Dendritic cell treated with granulocyte-macrophage colony-stimulating factor and Interleukin-4, amounts not matched to agents 40 ng/mL and 50 ng/mL, for 4 days (primary cell): ENCODE data around the gene DLGAP4.

Source experiments
- H3K27ac Mint-ChIP-seq: one replicate; pipeline ENCODE4 v1.8.0; 2022; ENCODE audit warnings: mild to moderate bottlenecking, mixed read lengths
- H3K27me3 Mint-ChIP-seq: one replicate; pipeline ENCODE4 v1.8.0; 2022; ENCODE audit warnings: mild to moderate bottlenecking, mixed read lengths
- H3K36me3 Mint-ChIP-seq: one replicate; pipeline ENCODE4 v1.8.0; 2022; ENCODE audit warnings: low read depth, mixed read lengths
- H3K4me1 Mint-ChIP-seq: one replicate; pipeline ENCODE4 v1.8.0; 2022; ENCODE audit warnings: low read depth, mixed read lengths
- H3K4me3 Mint-ChIP-seq: one replicate; pipeline ENCODE4 v1.8.0; 2022; ENCODE audit warnings: mild to moderate bottlenecking, moderate library complexity, mixed read lengths
- H3K9me3 Mint-ChIP-seq: one replicate; pipeline ENCODE4 v1.8.0; 2022; ENCODE audit warnings: mixed read lengths
- intact Hi-C: fragments of 100-400 bp; cut with micrococcal nuclease; formaldehyde crosslinking; loops from one replicate; pipeline ENCODE4 v1.15.0; 2022

DLGAP4 gene

DNA sequence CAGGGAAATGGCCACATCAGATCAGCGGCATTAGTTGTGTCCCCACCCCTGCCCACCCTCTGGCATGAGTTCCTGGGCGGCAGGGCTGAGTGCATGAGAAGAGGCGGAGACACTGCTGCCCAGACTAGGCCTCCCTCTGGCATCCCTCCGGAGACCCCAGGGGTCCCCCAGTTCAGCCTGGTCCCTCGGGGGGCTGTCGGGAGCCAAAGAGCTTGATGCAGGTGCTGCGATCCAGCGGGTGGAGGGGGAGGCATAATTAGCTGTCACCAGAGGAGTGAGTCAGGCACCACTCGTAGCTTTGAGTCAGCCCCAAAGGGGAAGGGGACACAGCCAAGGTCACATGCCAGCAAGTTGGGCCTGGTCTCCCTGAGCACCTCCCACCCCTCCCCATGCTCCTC, 34.5 kb downstream of the DLGAP4 start:
- H3K36me3 Mint-ChIP-seq: no peaks in the 10 kb centered on the region
- intact Hi-C loops: no loop called here
- no peak overlapping the region for H3K4me3 Mint-ChIP-seq
- no peaks in the 10 kb centered on the region for H3K4me1 Mint-ChIP-seq
- H3K27ac Mint-ChIP-seq: no peak overlapping the region
- H3K9me3 Mint-ChIP-seq: no peaks in the 10 kb centered on the region
- H3K27me3 Mint-ChIP-seq: peaks cover 15% of the 10 kb centered on the region

DNA sequence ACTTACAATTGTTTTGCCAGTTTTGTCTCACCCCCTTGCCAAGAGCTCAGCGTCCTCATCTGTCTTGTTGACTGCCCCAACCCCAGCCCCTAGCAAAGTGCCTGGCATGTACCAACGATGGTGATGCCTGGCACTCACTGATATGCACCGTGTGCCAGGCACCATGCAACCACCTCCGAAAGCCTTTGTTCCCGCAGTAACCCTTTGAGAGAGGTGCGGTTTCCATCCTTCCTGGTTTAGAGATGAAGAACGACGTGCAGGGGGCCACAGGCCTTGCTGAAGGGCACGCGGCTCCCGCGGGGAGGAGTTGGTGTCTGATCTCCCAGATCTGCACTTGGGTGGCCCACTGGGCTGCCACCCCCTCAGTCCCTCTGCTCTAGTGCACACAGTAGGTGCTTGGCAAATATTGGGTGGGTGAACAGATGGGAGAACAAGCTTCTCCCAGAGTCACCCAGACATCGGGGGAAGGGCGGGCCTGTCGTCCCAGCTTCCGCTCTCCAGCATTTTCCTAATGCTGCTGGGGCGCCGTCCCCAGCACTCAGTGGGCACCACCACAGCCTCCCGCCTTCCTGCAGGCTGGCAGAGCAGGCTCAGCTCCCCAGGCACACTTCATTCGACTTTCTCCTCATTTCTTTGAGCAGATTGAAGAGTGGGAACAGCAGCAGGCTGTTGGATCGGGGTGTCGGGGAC, 35.3 kb downstream of the DLGAP4 start:
- Mint-ChIP-seq H3K27ac (no peak overlapping the region), H3K36me3 (no peaks in the 10 kb centered on the region), H3K9me3 (no peaks in the 10 kb centered on the region), H3K4me3 (no peak overlapping the region), H3K27me3 (peaks cover 12% of the 10 kb centered on the region), H3K4me1 (no peaks in the 10 kb centered on the region)
- intact Hi-C loops: no loop called here

DNA sequence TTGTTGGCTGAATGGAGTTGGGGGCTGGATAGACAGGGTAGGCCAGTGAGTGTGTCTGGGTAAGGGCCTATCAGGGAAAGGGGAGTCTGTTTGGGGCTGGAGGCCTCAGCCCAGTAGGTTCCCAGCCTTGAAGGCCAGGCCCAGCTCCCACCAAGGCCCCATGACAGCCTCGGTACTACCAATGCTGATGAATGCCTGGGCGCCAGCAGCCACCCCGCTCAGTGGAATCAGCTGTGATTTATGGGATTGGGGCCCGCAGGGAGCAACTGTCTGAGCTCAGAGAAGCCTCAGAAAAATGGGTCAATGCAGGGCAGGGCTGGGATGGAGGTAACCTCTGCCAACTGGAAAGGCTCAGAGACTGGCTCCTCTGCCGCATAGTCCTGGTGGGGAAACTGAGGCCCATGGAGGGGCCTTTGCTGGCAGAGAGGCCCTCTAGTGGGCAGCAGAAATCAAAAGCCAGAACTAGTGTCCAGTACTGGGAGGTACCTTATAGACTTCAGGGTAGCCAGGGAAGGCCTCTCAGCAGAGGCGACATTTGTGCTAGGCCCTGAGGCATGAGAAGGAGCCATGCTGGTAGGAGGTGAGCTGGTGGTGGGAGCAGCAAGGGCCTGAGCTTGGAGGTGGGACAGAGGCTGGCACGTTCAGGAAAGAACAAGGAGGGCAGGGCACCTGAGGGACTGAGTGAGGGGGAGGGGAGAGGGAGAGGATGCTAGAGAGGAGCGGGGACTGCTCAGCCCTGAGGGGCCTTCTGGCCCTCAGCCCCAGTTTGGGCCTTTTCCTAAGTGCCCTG, 36.4 kb downstream of the DLGAP4 start:
- intact Hi-C loops: no loop called here
- H3K27ac Mint-ChIP-seq: no peak overlapping the region
- peaks cover 12% of the 10 kb centered on the region for H3K27me3 Mint-ChIP-seq
- H3K9me3 Mint-ChIP-seq: no peaks in the 10 kb centered on the region
- H3K36me3 Mint-ChIP-seq: no peaks in the 10 kb centered on the region
- no peaks in the 10 kb centered on the region for H3K4me1 Mint-ChIP-seq
- no peak overlapping the region for H3K4me3 Mint-ChIP-seq

DNA sequence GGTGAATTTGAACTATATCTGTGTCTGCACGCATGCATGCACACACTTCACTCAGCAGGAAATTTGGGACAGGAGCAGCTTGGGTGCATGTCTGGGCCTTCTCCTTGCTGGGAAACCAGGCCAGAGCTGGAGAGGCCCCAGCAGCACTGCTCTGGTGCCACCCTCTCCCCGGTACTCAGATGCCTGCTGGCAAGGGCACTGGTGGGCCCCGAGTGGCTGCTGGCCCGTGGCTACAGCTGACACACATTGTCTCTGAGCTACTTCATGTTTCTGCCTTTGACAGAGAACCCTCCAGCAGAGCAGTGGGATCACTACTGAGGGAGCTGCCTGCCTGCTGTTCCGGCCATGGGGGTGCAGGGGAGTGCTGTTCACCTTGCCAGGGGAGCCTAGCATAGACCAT, 37.5 kb downstream of the DLGAP4 start:
- Mint-ChIP-seq H3K4me3 (no peak overlapping the region), H3K9me3 (no peaks in the 10 kb centered on the region), H3K27me3 (peaks cover 11% of the 10 kb centered on the region), H3K36me3 (no peaks in the 10 kb centered on the region), H3K4me1 (no peaks in the 10 kb centered on the region), H3K27ac (no peak overlapping the region)
- intact Hi-C loops: no loop called here

DNA sequence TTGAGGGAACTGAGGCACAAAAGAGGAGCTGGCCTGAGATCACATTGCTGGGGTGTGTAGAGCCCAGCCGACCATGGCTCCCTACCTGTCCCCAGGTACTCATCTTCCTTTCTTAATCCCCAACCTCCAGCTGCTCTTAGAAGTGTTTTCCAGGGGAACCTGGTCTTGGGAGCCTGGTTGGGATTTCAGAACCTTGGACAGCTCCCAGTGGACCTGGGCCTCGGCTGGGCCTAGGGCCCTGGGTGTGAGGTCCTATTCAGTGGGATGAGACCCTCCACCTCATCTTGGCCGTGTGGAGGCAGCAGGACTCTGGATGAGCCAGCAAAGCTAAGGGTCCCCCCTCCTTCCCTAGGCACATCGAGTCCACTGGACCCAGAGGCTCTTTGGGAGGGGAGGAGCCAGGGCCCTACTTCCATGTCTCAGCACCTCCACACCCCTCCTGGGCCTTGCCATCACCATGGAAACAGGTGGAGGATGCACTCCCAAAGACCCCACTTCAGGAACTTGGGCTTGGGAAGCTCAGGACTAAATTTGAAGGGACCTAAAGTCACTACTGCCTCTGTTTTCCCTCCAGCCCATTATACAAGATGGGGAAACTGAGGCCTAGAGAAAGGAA, 38.5 kb downstream of the DLGAP4 start:
- Mint-ChIP-seq H3K27ac (no peak overlapping the region), H3K9me3 (no peaks in the 10 kb centered on the region)

DNA sequence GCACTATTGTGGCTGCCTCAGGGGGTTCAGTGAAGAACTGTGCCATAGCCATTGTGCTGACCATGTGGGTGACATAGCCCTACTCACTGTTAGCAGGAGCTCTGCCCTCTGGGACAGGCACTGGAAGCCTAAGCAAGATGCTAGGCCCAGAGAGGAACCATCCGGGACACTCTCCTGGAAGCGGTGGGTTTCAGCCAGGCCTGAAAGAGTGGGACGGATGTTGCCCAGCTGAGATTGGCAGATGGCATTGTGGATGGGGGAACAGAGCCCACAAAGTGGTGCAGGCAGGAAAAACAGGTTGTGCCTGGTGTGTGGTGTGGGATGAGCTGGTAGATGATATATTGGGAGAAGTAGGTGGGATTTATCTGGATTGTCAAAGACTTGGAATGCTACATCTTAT, 40.1 kb downstream of the DLGAP4 start:
- H3K4me1 Mint-ChIP-seq: no peaks in the 10 kb centered on the region
- intact Hi-C loops: no loop called here
- no peaks in the 10 kb centered on the region for H3K9me3 Mint-ChIP-seq

More for the DNA sequence above, 38.5 kb downstream of the DLGAP4 start:
- no peak overlapping the region for H3K4me3 Mint-ChIP-seq
- peaks cover 9% of the 10 kb centered on the region for H3K27me3 Mint-ChIP-seq
- H3K36me3 Mint-ChIP-seq: no peaks in the 10 kb centered on the region
- intact Hi-C loops: no loop called here
- no peaks in the 10 kb centered on the region for H3K4me1 Mint-ChIP-seq

DNA sequence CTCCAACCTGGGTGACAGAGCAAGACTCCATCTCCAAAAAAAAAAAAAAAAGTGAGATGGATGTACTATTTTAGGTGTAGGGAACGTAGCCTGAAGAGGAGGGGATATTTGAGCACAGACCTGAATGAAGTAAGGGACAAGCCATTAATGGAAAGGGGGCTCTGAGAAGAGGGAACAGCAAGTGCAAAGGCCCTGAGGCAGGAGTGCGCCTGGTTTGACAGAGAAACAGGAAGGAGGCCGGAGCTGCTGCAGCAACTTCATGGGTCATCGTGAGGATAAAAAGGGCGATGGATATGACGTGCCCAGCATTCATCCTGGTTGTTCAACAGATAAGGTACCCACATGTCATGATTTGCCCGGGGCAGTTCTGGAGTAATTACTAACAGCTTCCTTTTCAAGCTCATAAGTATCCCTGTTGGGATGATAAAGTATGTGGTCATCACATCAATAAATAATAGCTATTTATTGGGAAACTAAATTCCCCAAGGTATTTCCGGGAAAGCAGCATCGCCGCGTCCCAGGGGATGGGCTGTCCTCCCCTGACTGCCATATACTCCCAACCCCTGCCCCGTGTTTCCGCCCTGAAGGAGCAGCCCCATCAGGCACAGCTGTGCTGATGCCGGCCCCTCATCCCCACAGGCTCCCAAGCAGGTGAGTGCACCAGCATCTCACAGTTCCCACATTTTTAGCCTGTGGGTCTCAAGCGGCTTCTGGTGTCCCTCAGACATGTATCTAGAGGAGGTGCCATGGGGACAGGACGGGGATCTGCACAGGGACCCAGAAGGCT, 43.4 kb downstream of the DLGAP4 start:
- Mint-ChIP-seq H3K36me3 (no peaks in the 10 kb centered on the region), H3K4me1 (no peaks in the 10 kb centered on the region), H3K27me3 (peaks cover 8% of the 10 kb centered on the region), H3K27ac (no peak overlapping the region), H3K9me3 (no peaks in the 10 kb centered on the region), H3K4me3 (no peak overlapping the region)
- intact Hi-C loops: no loop called here

More for the DNA sequence above, 40.1 kb downstream of the DLGAP4 start:
- H3K27me3 Mint-ChIP-seq: no peaks in the 10 kb centered on the region
- no peaks in the 10 kb centered on the region for H3K36me3 Mint-ChIP-seq
- no peak overlapping the region for H3K27ac Mint-ChIP-seq
- no peak overlapping the region for H3K4me3 Mint-ChIP-seq

DNA sequence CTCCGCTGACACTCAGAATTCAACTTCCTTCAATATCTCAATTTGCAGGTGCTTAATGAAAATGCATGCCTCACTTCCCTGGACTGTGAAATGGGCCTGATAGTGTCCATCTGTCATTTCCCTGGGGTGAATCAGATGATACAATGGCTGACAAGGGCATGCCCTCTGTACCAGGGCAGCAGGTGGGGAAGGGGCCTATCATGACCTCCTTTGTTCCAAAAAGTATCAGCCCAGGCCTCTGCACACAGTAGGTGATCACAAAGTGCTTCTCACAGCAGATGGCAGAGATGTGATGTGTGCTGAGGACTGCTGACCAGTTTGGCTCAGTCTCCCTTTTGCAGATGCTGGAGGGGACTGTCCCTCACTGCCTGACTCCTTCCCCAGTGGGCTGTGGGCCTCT, 44.3 kb downstream of the DLGAP4 start:
- H3K27me3 Mint-ChIP-seq: peaks cover 8% of the 10 kb centered on the region
- H3K36me3 Mint-ChIP-seq: no peaks in the 10 kb centered on the region
- intact Hi-C loops: no loop called here
- H3K9me3 Mint-ChIP-seq: no peaks in the 10 kb centered on the region
- H3K27ac Mint-ChIP-seq: no peak overlapping the region
- no peaks in the 10 kb centered on the region for H3K4me1 Mint-ChIP-seq
- no peak overlapping the region for H3K4me3 Mint-ChIP-seq

DNA sequence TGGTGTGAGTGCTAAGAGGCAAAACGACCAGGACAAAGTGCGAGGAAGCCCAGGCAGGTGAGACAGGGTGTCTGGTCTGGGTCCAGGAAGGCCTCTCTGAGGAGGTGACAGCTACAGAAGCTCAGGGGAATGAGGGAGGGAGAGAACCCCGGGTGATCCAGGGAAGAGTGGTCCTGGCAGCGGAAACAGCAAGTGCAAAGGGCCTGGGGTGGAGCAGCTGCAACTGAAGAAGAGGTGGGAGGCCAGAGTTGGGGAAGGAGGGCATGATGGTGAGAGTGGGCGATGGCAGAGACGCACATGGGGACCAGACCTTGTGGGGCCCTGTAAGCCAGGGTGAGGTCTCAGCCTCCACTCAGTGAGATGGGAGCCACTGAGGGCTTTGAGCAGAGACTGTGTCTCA, 45.8 kb downstream of the DLGAP4 start:
- H3K4me1 Mint-ChIP-seq: no peaks in the 10 kb centered on the region
- no peaks in the 10 kb centered on the region for H3K36me3 Mint-ChIP-seq
- intact Hi-C loops: no loop called here
- H3K27me3 Mint-ChIP-seq: peaks cover 8% of the 10 kb centered on the region
- no peak overlapping the region for H3K4me3 Mint-ChIP-seq
- no peaks in the 10 kb centered on the region for H3K9me3 Mint-ChIP-seq
- no peak overlapping the region for H3K27ac Mint-ChIP-seq

DNA sequence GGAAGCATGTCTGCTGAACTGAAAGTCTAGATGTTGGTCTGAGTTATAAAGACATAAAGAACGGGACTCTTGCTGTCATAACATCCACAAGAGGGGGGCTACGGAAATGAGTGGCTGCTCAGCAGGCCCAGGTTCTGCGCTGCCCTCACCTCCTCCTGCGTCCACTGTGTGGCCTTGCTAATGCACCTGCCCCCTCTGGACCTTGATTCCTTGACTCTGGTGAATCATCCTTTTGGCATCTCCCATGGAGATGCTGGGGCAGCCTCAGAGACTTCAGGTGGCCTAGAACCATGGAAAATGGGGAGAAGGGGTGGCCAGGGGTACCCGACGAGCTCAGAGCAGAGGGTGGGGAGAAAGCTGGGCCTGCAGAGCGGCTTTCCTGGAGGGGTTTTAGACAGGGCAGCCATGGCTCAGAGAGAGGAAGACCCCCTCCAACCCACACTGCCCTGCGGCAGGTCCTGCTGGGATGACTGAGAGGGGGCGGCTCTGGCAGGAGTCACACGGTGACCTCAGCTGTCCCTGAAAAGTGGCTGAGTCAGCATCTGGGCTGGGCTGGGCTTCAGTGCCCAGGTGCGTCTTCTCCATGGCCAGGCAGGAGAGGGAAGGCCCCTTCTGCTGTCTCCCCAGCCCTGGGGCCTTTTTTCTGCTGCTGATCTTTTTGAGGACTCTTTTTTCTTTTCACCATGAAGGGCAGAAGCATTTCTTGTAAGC, 46.9 kb downstream of the DLGAP4 start:
- Mint-ChIP-seq H3K4me1 (no peaks in the 10 kb centered on the region), H3K27ac (no peak overlapping the region), H3K36me3 (no peaks in the 10 kb centered on the region), H3K27me3 (peaks cover 10% of the 10 kb centered on the region), H3K4me3 (no peak overlapping the region), H3K9me3 (no peaks in the 10 kb centered on the region)
- intact Hi-C loops: no loop called here

DNA sequence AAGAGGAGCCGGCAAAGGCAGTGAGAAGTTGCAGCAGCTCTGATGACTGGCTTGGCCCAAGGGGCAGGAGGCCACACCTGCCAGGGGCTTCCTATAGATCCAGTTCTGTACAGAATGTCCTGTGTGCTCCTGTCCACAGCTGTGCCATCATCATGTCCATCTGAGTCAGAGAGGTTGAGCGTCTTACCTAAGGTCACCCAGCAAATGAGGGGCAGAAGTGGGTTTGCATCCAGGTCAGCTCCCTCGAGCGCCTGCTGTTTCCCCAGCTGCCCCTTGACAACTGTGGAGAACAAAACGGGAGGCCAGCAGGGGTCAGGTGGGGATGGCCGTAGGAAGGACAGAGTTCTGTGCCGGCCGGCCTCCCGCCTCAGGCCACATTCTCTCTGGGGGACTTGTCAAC, 47.6 kb downstream of the DLGAP4 start:
- intact Hi-C loops: no loop called here
- no peak overlapping the region for H3K4me3 Mint-ChIP-seq

DNA sequence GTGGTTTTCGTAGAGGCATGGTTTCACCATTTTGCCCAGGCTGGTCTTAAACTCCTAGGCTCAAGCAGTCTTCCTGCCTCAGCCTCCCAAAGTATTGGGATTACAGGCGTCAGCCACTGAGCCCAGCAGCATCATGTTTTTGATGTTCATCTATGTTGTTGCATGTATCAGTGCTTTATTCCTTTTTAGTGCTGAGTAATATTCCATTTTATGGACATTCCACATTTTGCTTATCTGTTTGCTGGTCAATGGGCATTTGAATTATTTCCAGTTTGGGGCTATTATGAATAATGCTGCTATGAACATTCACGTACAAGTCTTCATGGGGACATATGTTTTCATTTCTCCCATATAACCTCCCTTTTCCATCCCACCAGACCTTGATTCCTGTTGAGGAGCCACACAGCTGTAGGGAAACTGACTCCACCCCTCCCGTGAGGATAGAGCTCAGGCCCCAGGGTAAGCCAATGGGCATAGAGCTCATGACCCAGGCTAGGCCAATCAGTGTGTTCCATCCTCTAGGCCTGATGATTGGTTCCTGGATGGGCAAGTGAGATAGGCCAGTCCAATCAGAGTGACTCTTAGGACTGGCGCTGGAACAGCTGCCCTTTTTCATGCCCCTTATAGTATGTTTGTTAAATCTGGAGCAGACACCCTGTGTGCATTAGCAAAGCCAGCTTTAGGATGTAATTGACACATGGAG, 49.5 kb downstream of the DLGAP4 start:
- no peak overlapping the region for H3K27ac Mint-ChIP-seq

More for the DNA sequence above, 47.6 kb downstream of the DLGAP4 start:
- Mint-ChIP-seq H3K27ac (no peak overlapping the region), H3K27me3 (peaks cover 10% of the 10 kb centered on the region), H3K36me3 (no peaks in the 10 kb centered on the region), H3K4me1 (no peaks in the 10 kb centered on the region), H3K9me3 (no peaks in the 10 kb centered on the region)

More for the DNA sequence above, 49.5 kb downstream of the DLGAP4 start:
- Mint-ChIP-seq H3K9me3 (no peaks in the 10 kb centered on the region), H3K27me3 (peaks cover 10% of the 10 kb centered on the region), H3K4me1 (no peaks in the 10 kb centered on the region), H3K36me3 (no peaks in the 10 kb centered on the region), H3K4me3 (no peak overlapping the region)
- intact Hi-C loops: no loop called here
